ENCODE results near the gene HSPA12B.

Gene HSPA12B

DNA sequence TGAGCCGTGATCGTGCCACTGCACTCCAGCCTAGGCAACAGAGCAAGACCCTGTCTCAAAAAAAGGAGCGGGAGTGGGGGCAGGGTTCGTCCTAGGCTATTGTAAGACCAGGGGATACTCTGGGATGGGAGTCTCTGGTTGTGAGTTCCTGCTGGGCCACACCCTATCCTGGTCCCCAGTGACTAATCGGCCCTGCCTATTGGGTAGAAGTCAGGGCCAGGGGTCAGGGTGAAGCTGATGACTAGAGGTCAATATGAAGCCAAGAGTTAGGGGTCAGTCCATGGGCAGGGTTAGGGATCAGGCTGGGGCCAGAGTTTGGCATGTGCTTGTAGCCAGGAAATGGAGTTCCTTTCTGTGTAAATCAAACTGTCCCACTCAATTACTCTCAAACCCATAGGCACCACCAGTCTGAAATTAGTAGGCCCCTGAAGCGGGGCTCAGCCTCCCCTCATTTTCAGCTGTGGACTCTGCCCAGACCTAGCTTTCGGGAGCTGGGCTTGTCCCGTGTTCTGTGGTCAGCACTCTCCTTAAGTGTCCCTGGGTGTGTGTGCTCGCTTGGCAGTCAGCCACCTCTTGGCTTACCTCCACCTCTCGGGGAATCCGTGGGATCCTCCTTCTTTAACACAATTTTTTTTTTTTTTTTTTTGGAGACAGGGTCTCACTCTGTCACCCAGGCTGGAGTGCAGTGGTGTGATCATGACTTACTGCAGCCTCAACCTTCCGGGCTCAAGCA lies 1.8 kb downstream of the HSPA12B start:
- TF ChIP-seq, protein P1, sequence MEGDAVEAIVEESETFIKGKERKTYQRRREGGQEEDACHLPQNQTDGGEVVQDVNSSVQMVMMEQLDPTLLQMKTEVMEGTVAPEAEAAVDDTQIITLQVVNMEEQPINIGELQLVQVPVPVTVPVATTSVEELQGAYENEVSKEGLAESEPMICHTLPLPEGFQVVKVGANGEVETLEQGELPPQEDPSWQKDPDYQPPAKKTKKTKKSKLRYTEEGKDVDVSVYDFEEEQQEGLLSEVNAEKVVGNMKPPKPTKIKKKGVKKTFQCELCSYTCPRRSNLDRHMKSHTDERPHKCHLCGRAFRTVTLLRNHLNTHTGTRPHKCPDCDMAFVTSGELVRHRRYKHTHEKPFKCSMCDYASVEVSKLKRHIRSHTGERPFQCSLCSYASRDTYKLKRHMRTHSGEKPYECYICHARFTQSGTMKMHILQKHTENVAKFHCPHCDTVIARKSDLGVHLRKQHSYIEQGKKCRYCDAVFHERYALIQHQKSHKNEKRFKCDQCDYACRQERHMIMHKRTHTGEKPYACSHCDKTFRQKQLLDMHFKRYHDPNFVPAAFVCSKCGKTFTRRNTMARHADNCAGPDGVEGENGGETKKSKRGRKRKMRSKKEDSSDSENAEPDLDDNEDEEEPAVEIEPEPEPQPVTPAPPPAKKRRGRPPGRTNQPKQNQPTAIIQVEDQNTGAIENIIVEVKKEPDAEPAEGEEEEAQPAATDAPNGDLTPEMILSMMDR (IDR thresholded peaks at IDR 0.05; ENCODE audit: control insufficient read depth, extremely low read depth, insufficient read depth), result no peak
- no peak for DNase-seq (ENCODE audit: low read depth)
- no peak overlapping the region for H3K4me3 ChIP-seq (ENCODE audit: low read depth, low read length)

DNA sequence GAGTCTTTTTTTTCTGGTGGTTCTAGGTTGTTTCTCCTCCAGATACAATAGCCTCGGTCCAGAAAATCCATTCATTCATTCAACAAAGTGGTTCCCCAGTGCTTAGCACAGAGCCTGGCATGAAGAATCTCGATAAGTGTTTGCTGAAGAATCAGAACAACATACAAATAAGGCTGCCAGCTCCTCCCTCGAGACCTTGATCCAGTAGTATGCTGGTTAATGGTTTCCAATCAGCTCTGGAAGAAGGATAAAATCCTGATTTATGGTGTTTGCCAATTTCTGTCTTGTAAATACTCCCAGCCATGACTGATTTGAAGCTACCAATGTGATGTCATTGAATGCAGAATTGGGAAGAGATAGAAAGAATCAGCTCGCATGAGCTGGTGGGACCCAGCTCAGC lies 3.3 kb downstream of the HSPA12B start:
- no peak for DNase-seq (ENCODE audit: low read depth)
- TF ChIP-seq, protein P1 (IDR thresholded peaks at IDR 0.05; ENCODE audit: control insufficient read depth, extremely low read depth, insufficient read depth), result no peak
- H3K4me3 ChIP-seq (ENCODE audit: low read depth, low read length), result no peak overlapping the region

DNA sequence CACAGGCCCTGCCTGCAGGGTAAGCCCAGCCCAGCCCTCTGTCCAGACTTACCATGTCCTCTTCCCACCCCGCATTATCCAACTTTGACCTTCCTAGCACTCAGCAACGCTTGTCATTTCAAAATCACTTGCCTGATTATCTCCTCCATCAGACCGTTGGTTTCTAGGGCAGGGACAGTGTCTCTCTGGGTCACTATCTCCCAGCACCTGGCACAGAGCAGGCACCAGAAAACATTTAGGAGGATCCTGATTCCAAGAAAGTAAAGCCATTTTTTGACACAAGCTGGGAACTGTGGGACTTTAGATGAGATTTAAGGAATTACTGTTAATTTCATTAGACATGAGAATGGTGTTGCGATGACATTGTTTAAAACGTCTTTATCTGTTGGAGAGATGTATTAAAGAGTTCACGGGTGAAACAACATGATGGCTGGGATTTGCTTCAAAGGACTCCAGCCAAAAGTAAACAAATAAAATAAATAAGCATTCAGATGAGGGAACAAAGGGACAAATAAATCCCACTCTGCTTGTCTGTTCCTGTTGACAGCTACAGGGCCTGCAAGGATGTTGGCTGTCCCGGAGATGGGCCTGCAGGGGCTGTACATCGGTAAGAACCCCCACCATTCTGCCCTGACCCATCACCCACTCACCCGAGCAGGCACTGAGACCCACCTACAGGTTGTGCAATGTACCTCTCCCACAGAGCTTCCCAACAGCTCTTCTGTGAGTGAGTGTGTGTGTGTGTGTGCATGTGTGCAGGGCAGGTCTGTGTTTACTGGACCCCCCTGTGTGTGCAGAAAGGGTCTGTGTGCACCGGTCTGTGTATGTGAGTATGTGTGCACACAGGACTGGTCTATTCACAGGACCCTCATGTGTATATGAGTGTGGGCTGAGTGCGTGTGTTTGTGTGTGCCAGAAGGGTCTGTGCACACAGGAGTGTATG lies 5.9 kb downstream of the HSPA12B start:
- TF ChIP-seq, protein P1 (IDR thresholded peaks at IDR 0.05; ENCODE audit: control insufficient read depth, extremely low read depth, insufficient read depth), result no peak
- no peak for DNase-seq (ENCODE audit: low read depth)
- H3K4me3 ChIP-seq (ENCODE audit: low read depth, low read length), result no peak overlapping the region

DNA sequence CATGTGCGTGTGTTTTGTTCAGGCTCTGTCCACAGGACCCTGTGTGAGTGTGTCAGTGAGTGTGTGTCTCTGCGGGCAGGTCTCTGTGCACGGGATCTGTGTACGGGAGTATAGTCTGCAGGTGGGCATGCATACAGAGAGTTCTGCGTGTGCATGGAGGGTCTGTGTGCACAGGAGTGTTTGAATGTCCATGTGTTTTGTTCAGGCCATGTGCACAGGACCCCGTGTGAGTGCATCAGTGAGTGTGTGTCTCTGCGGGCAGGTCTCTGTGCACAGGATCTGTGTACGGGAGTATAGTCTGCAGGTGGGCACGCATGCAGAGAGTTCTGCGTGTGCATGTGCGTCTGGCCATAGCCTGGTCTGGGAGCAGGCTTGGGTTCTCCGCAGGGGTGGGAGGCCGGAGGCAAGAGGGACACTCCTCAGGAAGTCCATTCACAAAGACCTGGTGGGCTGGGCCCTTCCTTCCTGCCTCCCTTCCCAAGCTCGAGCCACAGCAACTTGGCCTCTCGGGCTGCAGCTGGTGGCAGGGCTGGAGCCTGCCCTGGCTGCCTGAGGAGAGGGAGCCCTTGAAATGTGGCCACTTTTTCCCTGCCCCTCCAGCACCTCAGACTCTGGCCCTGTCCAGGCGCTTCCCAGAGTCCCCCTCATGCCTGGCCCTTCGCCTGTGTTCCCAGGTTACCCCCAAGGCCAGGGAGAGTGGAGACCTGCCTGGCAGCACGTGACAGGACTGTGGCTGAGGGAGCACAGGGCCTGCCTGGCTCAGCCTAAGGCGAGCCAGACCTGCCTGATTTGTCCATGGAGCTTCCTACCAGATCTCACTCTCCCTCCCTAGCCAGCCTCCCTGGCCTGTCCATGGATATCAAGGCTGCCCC lies 6.8 kb downstream of the HSPA12B start:
- DNase-seq (ENCODE audit: low read depth), result no peak
- H3K4me3 ChIP-seq (ENCODE audit: low read depth, low read length), result no peak overlapping the region
- TF ChIP-seq, protein P1 (IDR thresholded peaks at IDR 0.05; ENCODE audit: control insufficient read depth, extremely low read depth, insufficient read depth), result no peak

DNA sequence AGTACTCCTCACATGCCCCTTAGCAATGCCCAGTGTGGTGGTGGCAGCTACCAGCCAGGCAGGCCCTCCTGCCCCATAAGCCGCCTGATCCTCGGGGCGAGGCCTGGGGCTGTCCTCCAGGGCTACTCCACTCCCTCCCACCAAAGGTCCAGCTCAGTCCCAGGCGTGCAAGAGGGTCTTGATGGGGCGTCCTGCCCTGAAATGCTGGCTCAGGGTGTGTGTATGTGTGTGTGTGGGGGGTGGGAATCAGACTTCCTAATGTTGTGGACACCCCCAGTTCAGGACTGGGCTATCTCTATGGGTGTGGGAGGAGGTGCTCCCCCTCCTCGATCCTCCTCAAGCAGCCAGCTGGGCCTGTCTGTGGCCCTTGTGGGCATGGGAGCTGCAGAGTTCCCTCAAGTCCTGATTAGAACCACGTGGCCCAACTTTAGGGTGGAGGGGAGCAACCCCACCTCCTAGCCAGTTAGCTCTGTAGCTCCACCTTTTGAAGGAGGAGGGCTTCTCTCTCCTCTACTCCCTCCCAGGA lies 7.5 kb downstream of the HSPA12B start:
- no peak overlapping the region for H3K4me3 ChIP-seq (ENCODE audit: low read depth, low read length)
- TF ChIP-seq, protein P1 (IDR thresholded peaks at IDR 0.05; ENCODE audit: control insufficient read depth, extremely low read depth, insufficient read depth), result no peak

DNA sequence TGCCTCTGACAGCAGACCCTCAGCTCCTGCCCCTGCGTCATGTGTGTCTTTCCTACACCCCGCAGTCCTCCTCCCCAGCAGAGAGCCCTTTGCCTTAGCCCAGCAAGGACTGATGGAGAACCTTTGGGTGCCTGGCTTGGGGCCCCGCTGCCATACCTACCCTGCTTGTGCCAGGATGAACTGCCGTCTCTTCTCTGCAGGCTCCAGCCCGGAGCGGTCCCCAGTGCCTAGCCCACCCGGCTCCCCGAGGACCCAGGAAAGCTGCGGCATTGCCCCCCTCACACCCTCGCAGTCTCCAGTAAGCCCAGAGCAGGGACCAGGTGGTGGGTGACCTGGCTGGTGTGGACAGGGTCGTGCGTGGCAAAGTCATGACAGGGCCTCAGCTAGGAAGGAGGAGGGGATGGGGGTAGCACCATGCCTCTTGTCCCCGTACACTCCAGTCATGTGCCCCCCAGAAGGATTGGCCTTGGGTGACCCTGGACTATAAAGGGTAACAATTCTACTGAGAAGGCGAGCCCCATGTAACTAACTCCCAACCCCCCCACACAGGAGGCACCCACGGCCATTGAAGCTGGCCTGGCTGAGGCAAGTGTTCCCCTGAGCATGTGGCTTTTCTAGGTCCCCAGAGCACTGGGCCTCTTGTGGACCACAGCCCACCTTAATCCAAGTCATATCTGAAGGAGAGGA lies 8.3 kb downstream of the HSPA12B start:
- TF ChIP-seq, protein P1 (IDR thresholded peaks at IDR 0.05; ENCODE audit: control insufficient read depth, extremely low read depth, insufficient read depth), result no peak
- DNase-seq (ENCODE audit: low read depth), result no peak
- H3K4me3 ChIP-seq (ENCODE audit: low read depth, low read length), result no peak overlapping the region

More for the DNA sequence above, 7.5 kb downstream of the HSPA12B start:
- DNase-seq (ENCODE audit: low read depth), result no peak
